ENCODE measurements around the gene INTS7. TPM values are rescaled to one million over a fixed set of nuclear protein-coding genes. Genes with fewer than 3 reads are reported as not detected.

The INTS7 gene
- total and polyA plus RNA-seq, 2 of the 4 experiments (the other 2 are of a cell fraction): 8.3 to 24.9 TPM

DNA sequence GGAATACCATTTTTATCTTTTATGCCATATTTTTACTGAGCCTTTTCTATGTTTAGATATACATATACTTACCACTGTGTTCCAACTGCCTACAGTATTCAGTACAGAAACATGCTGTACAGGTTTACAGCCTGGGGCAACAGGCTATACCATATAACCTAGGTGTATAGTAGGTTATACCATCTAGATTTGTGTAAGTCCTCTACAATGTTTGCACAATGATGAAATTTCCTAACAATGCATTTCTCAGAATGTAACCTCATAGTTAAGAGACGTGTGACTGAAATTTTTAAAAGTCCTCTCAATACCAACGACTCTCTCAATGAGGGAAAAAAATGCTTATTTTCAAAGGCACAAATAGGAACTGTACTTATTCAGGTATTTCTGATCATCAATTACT lies 21.7 kb downstream of the INTS7 start:
- H3K23ac ChIP-seq (ENCODE audit: low read depth, low read length): no peak overlapping the region
- no peak overlapping the region for H2BK20ac ChIP-seq (ENCODE audit: low read depth, low read length)
- CTCF ChIA-PET: interaction anchor here (2.1 kb wide), 1 partner anchor 21 kb away, joined by 13 read pairs; the partner anchor contains the start of genes DTL and INTS7
- H3K27ac ChIP-seq (ENCODE audit: insufficient read depth, low read length): no peak overlapping the region
- H3K4me2 ChIP-seq (ENCODE audit: low read depth, low read length): no peak overlapping the region
- 0 out of 2 replicates have a peak, but pooled peaks cover 2% of the 10 kb centered on the region for H3K36me3 ChIP-seq (ENCODE audit: control insufficient read depth, insufficient read depth, low read length)
- intact Hi-C loops (cut with micrococcal nuclease): loop anchor here (2.0 to 5.0 kb wide), 3 partner anchors 21 to 333 kb away; partner anchors contain the start of genes DTL and INTS7
- ATAC-seq (ENCODE audit: low read depth) (no peak), DNase-seq (no peak)
- peaks cover 1% of the 10 kb centered on the region; the same call in 1 of the 2 replicates for H3K4me1 ChIP-seq (ENCODE audit: control insufficient read depth, insufficient read depth, low read length)
- dilution Hi-C loops (cut with HindIII; ENCODE audit: low sequenced_read_pairs, unreplicated experiment): no loop called here
- no peak overlapping the region for H3K56ac ChIP-seq (ENCODE audit: extremely low read depth, insufficient read depth, low read length)
- no peak overlapping the region for H4K8ac ChIP-seq (ENCODE audit: low read depth in 2 of 2, low read length in 2 of 2)
- H3K18ac ChIP-seq (ENCODE audit: low read depth, low read length): no peak overlapping the region
- H2BK120ac ChIP-seq (ENCODE audit: low read depth, low read length): no peak overlapping the region
- no peak overlapping the region for H3K14ac ChIP-seq (replicated peaks; ENCODE audit: low read depth, low read length)
- in situ Hi-C loops (cut with MboI; ENCODE audit: low sequenced_read_pairs): no loop called here
- TF ChIP-seq NFE2L2 (IDR thresholded peaks at IDR 0.05; ENCODE audit: low read depth, low read length): no peak
- TF ChIP-seq SMC3 (IDR thresholded peaks at IDR 0.05; ENCODE audit: low read depth, low read length): no peak
- POLR2A ChIA-PET (ENCODE audit: unreplicated experiment): no interaction called here
- no peak overlapping the region for H4K91ac ChIP-seq (ENCODE audit: insufficient read depth, low read depth, low read length)
- H2BK15ac ChIP-seq (ENCODE audit: low read depth, low read length): no peak overlapping the region
- no peak overlapping the region for H3K4me3 ChIP-seq (ENCODE audit: insufficient read depth, low read depth, low read length)
- no peaks in the 10 kb centered on the region for H3K9me1 ChIP-seq (ENCODE audit: insufficient read depth, low read length)
- H2AK5ac ChIP-seq (ENCODE audit: low read depth, low read length): no peak overlapping the region
- H2BK5ac ChIP-seq (ENCODE audit: low read depth, low read length, poor library complexity, severe bottlenecking): no peak overlapping the region
- no peaks in the 10 kb centered on the region for H4K20me1 ChIP-seq (ENCODE audit: insufficient read depth, low read length)
- peaks cover 0 to 5% of the 10 kb centered on the region in 2 experiments; a peak in 2 of 4 replicates for H3K79me1 ChIP-seq (ENCODE audit: low read depth in 1 of 2, low read length in 2 of 2)
- no peak overlapping the region for H2AFZ ChIP-seq (replicated peaks; ENCODE audit: low read length, poor library complexity)
- H4K5ac ChIP-seq (ENCODE audit: low read depth, low read length): no peak overlapping the region
- H3K9me3 ChIP-seq (ENCODE audit: control insufficient read depth, insufficient read depth, low read length): no peaks in the 10 kb centered on the region
- no CpG with 5 or more reads among the region's 2 CpGs for WGBS, 2 experiments (ENCODE audit: extremely low coverage in 2 of 2, insufficient read length in 1 of 2)
- H3K27me3 ChIP-seq (ENCODE audit: control insufficient read depth, insufficient read depth, low read length): no peaks in the 10 kb centered on the region
- H3K4ac ChIP-seq (ENCODE audit: low read depth, low read length): no peak overlapping the region
- no peak overlapping the region for H3K9ac ChIP-seq (ENCODE audit: low read depth, low read length)
- no TSS peak for BruUV-seq (replicated peaks)
- H2AK9ac ChIP-seq (replicated peaks; ENCODE audit: low read depth, low read length, poor library complexity): no peak overlapping the region

Measured in IMR-90 (cell line).